A673 (cell line): ENCODE results near the gene DDX59.

Experiments
- CTCF ChIP-seq: fragments of 300-800, 200-600 bp; sonication (generic); conservative IDR thresholded peaks from 2 replicates; pipeline ENCODE4 v1.5.1; 2017; ENCODE audit warnings: low read depth, mild to moderate bottlenecking, antibody characterized with exemption, low read length, moderate library complexity, mixed read lengths
- EZH2 ChIP-seq: fragments of 200-600 bp; sonication (generic); IDR thresholded peaks from 2 replicates; pipeline ENCODE4 v1.6.1; 2017; ENCODE audit warnings: borderline replicate concordance, low read depth, mild to moderate bottlenecking, mixed read lengths, antibody characterized with exemption, low read length; ENCODE audit not compliant: poor library complexity, severe bottlenecking

DNA sequence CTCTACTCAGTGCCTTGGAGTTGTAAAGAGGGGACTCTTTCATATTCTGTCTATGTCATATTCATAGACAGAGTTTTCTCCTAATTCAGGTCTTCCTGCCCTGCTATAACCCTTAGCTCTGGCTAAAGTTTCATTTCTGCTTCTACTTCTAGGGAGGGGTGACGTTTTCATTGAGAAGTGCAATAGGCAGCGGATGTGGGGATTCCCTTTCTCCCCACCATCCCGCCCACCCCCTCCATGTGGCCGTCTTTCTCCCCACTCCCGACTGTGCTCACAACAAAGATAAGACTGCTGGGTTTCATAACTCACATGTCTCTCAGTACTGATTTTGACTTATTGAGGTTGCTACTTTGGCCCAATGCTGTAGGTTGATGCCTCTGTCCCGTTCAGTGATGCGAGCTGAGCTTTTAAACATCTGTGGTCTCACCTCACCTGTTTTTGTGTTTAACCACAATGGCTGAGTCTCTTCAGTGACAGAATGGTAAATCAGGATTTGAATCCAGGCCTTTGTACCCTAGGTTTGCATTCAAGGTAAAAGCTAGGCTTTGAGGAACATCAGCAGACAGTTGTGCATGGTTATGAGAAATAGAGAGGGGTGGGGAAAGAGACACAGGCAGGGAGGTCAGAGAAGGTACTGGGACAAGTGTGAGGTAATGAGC is 41.4 kb downstream of the DDX59 start:
- TF ChIP-seq CTCF (no peak), EZH2 (no peak)
